Activated gamma-delta T cell treated with Interleukin-2 at 50 U/mL for 16 hours (primary cell): Measurements from ENCODE around the gene CRK.

Source experiments
- DNase-seq: peaks from one replicate; pipeline ENCODE4 v3.0.0-alpha.2; 2020

The CRK gene

GRCh38 chr17:1485423-1486376 is 29.7 kb upstream of the CRK start:
- peak; percentile 47 for DNase-seq

GRCh38 chr17:1484676-1485422 is 28.8 kb upstream of the CRK start:
- no peak for DNase-seq

GRCh38 chr17:1484060-1484535 is 28.1 kb upstream of the CRK start:
- no peak for DNase-seq

- DNase-seq, result no peak
Observed at GRCh38 chr17:1482680-1483079, 26.6 kb upstream of the CRK start.

- DNase-seq, result no peak
Observed at GRCh38 chr17:1481736-1482135, 25.7 kb upstream of the CRK start.

- DNase-seq, result no peak
Observed at GRCh38 chr17:1480747-1481465, 24.9 kb upstream of the CRK start.

- DNase-seq, result no peak
Observed at GRCh38 chr17:1478418-1478817, 22.4 kb upstream of the CRK start.

- DNase-seq, result no peak
Observed at GRCh38 chr17:1475321-1475854, 19.4 kb upstream of the CRK start.

- DNase-seq, result no peak
Observed at GRCh38 chr17:1474402-1475189, 18.6 kb upstream of the CRK start.

- no peak for DNase-seq
Observed at GRCh38 chr17:1473841-1474240, 17.8 kb upstream of the CRK start.

- no peak for DNase-seq
Observed at GRCh38 chr17:1473170-1473569, 17.1 kb upstream of the CRK start.

GRCh38 chr17:1471911-1472821 is 16.1 kb upstream of the CRK start:
- no peak for DNase-seq

GRCh38 chr17:1471490-1471889 is 15.5 kb upstream of the CRK start:
- DNase-seq, result no peak

- no peak for DNase-seq
Observed at GRCh38 chr17:1470755-1471462, 14.9 kb upstream of the CRK start.

GRCh38 chr17:1470071-1470754 is 14.2 kb upstream of the CRK start:
- DNase-seq, result no peak

- no peak for DNase-seq
Observed at GRCh38 chr17:1469231-1469852, 13.3 kb upstream of the CRK start.

GRCh38 chr17:1467898-1468492 is 12.0 kb upstream of the CRK start:
- no peak for DNase-seq

- no peak for DNase-seq
Observed at GRCh38 chr17:1467258-1467657, 11.2 kb upstream of the CRK start.

- DNase-seq, result no peak
Observed at GRCh38 chr17:1464186-1464585, 8.2 kb upstream of the CRK start.
